GM19043 (cell line): ENCODE data around the gene CD72.
A peak's percentile ranks its signal among the peaks of the same experiment; 100 is the strongest.
"Not testable (repeated sequence)": the region's sequence is repeated elsewhere in the genome, so short reads cannot be mapped to it uniquely, and the experiment has no call there.

Experiments
- ATAC-seq: cut with Tn5 transposase; IDR thresholded peaks from one replicate; pipeline ENCODE4 v1.9.1; 2021; ENCODE audit warnings: low read depth; ENCODE audit not compliant: unreplicated experiment

CD72 gene

DNA sequence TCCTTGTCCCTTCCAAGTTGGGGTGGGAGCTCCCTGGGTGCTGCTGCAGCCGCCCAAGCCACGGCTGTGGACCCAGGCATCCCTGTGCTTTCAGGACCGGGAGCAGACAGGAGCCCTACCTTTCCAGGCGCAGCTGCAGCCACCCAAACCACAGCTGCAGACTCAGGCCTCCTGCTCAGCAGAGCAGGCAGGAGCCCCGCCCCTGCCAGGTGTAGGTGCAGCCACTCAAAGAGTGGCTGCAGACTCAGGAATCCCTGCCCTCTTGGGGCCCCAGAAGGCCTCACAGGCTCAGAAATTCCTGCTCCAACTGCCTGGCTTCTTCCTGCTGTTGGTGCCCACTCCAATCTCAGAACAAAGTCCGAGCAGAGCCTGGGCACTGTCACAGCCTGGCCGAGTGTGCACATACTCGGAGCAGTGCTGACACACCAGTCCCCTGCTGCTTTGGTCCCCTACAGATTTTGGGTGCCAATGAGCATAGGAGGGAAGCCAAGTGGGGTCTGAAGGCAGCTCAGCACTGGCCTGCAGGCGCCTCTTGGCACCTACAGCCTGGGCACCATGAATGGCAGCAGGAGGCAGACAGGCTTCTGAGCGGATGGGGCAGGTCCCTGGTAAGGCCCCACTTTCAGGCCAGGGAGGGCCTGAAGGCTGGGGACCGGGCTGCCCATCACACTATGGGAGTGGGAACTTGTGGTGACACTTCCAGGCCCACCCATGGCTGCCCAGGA, 19.2 kb downstream of the CD72 start:
- ATAC-seq, result no peak

DNA sequence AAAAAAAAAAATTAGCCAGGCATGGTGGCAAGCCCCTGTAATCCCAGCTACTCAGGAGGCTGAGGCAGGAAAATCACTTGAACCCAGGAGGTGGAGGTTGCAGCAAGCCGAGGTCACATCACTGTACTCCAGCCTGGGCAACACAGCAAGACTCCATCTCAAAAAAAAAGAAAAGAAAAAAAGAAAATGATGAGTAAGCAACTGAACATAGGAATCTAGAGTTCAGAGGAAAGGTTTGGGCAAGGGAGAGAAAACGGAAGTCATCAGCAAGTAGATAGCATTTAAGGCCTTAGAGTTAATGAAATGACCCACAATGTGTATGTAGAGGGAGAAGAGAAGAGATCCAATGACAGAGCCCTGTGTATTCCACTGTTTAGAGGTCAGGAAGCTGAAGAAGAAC, 21.3 kb downstream of the CD72 start:
- ATAC-seq, result not testable (repeated sequence)

DNA sequence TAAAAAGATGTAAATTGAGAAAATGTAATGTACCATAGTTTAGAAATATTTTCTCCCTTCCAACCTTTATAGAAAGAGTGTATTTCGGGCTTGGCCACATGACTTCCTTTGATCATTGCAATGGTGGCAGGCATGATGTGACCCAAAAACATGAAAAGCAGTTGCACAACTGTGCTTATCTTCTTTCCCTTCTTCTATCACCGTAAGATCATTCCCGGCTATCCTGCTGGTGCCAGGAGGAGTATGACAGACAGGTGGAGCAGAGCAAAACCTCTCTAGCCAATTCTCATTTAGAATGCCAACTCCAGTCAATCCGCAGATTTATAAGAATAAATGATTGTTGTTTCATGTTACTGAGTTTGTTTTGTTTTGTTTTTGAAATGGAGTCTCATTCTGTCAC, 23.7 kb downstream of the CD72 start:
- no peak for ATAC-seq

DNA sequence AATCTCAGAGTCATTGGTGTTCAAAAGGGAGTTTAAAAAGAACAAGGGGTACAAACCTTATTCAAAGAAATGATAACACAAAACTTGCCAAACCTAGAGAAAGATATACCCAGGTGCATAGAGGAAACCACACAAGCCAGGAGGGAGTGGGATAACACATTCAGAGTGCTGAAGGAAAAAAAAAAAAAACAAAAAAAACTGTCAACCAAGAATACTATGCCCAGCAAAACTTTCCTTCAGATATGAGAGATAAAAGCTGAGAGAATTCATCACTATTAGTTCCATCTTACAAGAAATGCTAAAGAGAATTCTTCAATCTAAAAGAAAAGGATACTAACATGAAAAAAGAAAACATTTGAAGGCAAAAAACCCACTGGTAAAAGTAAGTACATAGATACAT, 24.6 kb downstream of the CD72 start:
- ATAC-seq, result no peak

DNA sequence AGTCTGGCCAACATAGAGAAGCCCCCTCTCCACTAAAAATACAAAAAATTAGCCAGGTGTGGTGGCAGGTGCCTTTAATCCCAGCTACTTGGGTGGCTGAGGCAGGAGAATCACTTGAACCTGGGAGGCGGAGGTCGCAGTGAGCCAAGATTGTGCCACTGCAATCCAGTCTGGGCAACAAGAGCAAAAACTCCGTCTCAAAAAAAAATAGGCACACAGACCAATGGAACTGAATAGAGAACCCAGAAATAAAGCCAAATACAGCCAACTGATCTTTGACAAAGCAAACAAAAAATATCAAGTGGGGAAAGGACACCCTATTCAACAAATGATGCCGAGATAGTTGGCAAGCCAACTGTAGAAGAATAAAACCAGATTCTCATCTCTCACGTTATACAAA, 29.7 kb downstream of the CD72 start:
- not testable (repeated sequence) for ATAC-seq

DNA sequence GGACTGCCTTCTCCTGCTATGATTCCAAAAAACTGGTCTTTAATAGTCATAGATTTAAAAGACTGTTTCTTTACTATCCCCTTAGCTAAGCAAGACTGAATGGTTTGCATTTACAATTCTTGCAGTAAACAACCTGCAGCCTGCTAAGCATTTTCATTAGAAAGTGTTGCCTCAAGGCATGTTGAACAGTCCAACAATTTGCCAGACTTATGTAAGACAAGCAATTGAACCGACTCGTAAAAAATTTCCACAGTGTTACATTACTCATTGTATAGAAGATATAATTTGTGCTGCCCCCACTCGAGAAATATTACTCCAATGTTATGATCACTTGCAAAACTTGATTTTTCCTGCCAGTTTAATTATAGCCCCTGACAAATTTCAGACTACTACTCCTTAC, 33.5 kb downstream of the CD72 start:
- ATAC-seq, result not testable (repeated sequence)

DNA sequence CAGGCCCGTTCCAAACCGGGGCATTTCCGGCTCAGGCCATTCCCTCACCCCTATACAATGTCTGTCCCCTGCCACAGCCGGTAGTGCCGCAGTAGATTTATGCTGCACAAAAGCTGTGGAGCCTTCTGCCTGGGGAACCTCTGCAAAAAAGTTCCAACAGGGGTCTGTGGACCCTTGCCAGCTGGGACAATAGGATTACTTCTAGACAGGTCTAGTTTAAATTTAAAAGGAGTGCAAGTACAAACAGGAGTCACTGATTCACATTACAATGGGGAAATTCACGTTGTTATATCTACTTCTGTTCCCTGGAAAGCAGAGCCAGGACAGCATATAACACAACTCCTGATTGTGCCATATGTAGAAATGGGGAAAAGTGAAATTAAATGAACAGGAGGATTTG, 34.7 kb downstream of the CD72 start:
- ATAC-seq, result not testable (repeated sequence)

DNA sequence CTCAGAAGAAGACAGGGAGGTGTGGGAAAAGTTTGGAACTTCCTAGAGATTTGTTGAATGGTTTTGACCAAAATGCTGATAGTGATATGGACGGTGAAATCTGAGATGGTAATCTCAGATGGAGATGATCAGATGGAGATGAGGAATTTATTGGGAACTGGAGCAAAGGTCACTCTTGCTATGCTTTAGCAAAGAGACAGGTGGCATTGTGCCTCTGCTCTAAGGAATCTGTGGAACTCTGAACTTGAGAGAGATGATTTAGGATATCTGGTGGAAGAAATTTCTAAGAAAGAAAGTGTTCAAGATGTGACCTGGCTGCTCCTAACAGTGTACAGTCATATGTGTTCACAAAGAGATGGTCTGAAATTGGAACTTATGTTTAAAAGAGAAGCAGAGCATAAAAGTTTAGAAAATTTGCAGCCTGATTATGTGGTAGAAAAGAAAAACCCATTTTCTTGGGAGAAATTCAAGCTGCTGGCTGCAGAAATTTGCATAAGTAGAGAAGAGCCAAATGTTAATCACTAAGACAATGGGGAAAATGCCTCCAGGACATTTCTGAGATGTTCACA, 38.5 kb downstream of the CD72 start:
- not testable (repeated sequence) for ATAC-seq

DNA sequence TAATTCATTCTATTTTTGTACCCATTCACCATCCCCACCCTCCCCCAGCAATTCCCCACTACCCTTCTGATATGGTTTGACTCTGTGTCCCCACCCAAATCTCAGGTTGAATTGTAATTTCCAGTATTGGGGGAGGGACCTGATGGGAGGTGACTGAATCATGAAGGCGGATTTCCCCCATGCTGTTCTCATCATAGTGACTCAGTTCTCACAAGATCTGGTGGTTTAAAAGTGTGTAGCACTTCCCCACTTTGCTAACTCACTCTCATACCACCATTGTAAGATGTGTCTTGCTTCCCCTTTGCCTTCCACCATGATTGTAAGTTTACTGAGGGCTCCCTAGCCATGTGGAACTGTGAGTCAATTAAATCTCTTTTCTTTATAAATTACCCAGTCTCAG, 39.1 kb downstream of the CD72 start:
- no peak for ATAC-seq

DNA sequence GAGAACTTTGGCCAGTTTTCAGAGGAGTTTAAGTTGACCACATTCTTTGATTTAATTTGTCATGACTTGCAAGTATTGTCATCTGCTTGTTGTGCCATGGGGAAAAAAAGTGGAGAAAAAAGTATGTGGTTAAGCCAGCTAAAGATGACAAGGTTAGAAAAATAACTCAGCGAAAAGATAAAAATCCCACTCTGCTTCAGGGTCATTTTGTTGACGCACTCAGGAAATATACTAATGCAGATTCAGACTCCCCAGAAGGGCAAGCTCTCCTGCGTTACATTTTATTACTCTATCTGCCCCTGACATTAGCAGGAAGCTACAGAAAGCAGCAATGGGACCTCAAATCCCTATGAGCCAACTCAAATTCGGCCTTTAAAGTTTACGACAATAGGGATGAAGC, 40.7 kb downstream of the CD72 start:
- ATAC-seq, result no peak

DNA sequence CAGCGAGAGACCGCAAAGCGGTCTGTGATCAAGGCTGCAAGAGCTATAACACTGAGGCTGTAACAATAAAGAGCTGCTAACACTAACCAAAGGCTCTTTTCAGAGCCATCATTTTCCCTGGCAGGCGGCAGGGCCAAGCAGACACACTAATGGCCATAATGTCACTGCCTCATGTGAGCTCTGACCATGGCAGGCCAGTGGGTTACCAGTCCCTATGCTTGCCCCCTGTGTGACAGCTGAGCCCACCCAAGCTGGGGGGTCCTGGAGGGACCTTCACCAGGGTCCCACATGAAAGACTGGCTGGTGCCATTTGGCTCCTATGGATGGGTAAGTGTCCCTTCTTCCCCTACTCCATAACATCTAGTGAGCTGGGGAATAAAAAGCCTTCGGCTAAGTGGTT, 42.7 kb downstream of the CD72 start:
- no peak for ATAC-seq

DNA sequence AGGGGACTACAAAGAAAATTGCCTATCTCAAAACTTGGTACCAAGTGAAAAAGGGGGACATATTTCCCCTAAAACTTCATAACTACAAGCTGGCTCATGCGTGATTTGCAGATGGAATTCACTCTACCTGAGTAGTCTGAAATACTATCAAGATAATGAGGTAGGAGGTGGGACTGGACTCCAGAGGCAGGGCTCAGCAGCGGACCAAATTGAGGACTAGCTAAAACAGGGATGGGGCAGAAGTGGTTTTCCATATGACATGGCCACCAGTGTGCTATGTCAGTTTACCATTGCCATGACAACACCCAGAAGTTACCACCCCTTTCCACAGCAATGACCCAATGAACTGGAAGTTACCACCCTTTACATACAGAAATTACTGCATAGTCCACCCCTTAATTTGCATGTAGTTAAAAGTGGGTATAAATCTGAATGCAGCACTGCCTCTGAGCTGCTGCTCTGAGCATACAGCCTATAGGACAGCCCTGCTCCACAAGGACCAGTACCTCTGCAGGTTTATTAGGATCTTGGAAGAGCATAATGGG, 43.6 kb downstream of the CD72 start:
- ATAC-seq, result no peak

DNA sequence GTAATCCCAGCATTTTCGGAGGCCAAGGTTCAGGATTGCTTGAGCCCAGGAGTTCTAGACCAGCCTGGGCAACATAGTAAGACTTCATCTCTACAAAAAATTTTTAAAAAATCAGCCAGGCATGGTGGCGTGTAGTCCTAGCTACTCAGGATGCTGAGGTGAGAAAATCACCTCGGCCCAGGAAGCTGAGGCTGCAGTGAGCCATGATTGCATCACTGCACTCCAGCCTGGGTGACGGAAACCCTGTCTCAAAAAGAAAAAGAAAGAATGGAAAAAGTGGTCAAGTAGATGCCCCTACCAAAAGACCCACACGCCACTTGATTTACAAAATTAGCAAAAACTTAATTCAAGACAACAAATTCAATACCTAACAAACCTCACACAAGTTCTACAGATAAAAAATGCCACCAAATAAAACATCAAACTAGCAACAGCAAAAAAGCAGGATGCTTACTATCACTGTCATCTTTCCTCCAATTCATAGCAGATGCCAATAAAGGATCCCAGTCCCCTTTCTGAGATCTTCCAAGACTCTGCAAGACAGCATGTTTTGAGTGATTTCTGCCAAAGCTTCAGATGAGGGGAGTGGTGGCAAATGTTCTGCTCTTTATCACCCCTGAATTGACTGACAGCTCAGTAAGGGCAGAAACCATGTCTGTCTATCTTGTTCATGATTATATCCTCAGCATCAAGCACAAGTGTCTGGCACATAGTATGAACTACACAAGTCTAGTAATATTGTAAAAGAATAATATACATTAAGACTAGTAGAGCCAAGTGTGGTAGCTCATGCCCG, 47.3 kb downstream of the CD72 start:
- ATAC-seq, result no peak

DNA sequence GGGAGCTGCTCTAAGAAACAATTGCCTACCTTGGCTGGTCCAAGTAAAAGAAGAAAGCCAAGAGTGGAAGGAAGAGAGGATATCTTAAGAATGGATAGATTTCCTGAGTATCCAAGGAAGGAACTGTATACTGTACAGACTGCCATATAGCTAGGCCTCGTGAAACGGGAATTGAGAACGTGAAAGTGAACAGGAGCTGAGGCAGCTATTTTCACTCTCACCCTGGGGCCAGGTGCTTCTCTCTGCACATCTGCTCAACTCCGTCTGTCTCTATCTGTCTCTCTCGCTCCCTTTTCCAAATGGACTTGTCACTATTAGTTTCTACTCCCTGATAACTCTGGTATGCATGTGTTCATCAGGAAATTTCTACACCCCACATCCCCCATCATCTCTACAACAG, 49.0 kb downstream of the CD72 start:
- peak; percentile 54 for ATAC-seq

DNA sequence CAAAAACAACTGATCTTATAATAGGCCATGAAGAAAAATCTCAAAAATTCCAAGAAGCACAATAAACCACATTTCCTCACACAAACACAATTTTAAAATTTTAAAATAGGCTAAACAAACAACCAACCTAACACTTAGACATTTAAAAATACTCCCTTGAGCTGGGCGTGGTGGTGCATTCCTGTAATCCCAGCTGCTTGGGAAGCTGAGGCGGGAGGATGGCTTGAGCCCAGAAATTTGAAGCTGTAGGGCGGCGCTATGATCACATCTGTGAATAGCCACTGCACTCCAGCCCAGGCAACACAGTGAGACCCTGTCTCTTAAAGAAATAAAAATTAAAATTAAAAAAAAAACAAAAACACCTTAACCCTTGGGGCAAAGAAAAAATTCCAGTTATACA, 50.0 kb downstream of the CD72 start:
- no peak for ATAC-seq

DNA sequence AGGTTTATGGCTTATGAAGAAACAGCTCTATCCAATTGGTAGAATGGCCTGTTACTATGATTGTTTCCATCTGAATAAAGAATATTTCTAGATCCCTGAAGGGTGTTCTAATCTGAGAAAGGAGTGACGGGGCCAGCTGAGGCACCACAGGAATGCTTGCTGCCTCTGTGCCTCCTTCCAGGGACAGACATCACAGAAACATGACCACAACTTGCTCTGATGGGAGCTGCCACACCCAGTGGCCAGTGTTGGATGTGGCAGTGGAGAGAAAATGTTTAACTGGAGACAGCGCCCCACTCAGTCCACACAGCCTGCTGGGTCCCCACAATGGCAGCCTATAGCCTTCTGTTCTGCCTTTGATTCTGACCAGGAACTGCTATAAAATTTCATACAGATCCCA, 51.8 kb downstream of the CD72 start:
- no peak for ATAC-seq

DNA sequence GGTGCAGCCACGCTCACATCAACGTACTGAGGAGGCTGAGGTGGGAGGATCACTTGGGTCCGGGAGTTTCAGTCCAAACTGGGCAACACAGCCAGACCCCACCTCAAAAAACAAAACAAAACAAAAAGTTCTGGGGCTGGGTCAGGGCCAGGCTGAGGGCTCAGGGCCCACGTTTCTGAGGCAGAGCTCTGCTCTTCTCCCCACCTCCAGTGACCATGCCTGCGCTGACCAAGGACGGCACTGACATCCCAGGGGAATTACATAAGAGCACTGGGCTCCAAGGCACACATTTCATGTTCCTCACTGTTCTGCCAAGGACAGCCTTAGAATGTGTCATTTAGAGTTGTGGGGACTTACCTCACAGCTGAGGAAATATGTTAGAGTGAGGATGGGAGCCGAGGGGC, 53.6 kb downstream of the CD72 start:
- ATAC-seq, result no peak

DNA sequence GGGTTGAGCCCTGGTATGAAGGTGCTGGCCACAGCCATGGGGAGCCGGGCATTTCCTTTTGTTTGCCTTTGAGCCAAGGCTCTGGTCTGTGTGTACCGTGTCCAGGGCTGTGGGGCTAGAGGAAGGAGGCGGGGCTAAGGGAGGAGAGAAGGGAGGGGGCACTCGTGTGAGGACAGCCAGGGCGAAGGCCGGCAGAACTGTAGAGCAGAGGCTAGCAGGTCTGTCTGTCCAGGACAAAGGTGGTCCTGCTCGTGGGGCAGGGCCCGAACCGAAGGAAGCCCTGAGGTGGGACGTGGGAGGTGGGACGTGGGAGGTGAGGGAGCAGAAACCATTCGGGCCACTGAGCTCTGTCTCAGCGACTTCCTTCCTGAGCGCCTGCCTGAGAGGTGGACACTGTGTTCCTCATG, 54.4 kb downstream of the CD72 start:
- no peak for ATAC-seq

DNA sequence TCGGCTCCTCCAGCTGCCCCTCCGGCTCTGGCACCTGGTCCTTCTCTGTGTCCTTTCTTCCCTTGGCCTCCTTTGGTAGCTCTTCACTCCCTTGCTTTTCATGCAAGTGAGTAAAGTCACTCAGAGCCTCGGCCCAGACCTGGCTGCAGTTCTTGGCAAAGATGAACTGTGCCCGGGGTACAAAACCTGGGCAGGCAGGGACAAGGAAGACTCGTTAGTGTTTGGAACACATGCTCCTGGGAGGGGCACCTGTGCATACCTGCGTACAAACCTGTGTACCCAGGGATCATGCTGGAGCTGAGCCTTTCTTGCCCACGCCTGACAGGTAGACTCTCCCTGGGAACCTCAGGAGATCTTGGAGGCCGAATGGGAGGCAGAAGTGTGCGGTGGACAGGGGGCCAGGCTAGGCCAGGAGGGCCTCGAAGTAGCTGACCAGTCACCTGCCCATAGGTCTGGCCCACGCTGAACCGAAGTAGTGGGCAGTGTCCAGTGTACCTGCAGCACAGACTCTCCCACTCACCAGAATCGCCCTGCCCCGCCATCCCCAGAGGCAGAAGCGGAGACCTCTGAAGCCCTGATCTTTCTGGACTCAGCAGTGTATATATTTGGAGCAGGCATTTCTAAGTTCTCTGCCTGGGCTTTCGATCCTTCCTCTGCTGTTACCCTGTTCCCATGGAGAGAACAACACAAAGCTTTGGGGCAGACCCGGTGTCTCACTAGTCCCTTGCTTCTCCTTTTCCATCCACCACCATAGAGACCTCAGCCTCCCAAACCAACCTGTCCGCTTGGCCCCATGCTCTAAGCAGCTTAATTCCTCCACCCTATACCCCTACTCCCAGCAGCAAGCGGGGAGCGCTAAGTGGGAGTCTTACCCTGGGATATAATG, 55.1 kb downstream of the CD72 start:
- no peak for ATAC-seq

DNA sequence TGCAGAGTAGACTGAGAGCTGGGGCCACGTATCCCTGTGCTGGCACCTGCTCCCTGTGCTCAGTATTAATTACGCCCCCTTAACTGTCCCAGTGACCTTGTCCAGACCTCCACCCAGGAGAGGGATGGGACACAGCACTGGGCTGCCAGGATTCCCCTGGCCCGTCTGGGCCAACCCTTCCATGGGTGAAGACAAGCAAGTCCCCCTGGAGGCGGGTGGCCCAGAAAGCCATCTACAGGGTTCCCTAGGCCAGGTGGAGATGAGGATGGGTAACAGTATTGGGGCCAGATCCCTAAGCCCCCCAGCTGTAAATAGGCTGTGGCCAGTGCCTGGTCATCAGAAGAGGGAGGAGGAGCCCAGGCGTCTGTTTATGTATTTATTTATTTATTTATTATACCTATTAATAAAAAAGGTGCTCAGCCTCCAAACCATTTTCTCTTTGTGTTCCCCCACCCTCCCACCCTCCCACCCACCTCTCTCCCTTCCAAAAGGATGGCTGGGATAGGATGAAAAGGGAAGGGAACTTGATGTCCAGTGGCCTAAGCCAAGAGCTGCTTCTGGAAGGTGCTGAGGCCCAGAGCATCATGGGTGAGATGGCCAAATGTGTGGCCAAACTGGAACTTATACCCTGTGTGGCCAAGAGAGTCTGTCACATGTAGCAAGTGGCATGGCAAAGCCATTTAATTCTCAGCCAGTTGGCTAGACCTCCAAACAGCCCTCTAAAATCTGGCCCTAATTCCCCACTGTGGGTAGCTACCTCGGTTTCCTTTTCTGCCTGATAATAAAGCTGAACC, 56.5 kb downstream of the CD72 start:
- no peak for ATAC-seq
